Gastroesophageal sphincter (tissue), 4 donors: ENCODE results near the gene SHOC2. TPM values are rescaled to one million over a fixed set of nuclear protein-coding genes. Genes with fewer than 3 reads are reported as not detected.

Experiments
- ATAC-seq: fragments of 150-250 bp; one replicate; pipeline ENCODE4 v1.9.1; 2016; ENCODE audit warnings: mild to moderate bottlenecking, moderate library complexity
- H3K27ac ChIP-seq, 4 donors: fragments of 200-600 bp; sonication (generic) in 3 of 4; 1 replicate in 3 of 4; 2 replicates in 1 of 4; pipeline ENCODE4 v1.5.1; 2016 to 2019
- H3K27me3 ChIP-seq: fragments of 200-600 bp; sonication (generic); one replicate; pipeline ENCODE4 v1.5.1; 2019
- H3K36me3 ChIP-seq, 2 donors: fragments of 200-600 bp; sonication (generic); one replicate each; pipeline ENCODE4 v1.5.1; 2019; ENCODE audit warnings: control low read depth in 1 of 2
- H3K4me1 ChIP-seq, 3 donors: fragments of 200-600 bp; sonication (generic); 1 replicate in 2 of 3; 2 replicates in 1 of 3; pipeline ENCODE4 v1.5.1; 2016 to 2019; ENCODE audit warnings: control low read depth in 2 of 3
- H3K4me3 ChIP-seq, 2 donors: fragments of 200-600 bp; sonication (generic); one replicate each; pipeline ENCODE4 v1.5.1; 2019; ENCODE audit warnings: mild to moderate bottlenecking in 1 of 2, moderate library complexity in 1 of 2
- H3K9me3 ChIP-seq, 3 donors: fragments of 200-600 bp; sonication (generic); one replicate each; pipeline ENCODE4 v1.5.1; 2017 to 2019; ENCODE audit warnings: control low read depth in 2 of 3
- CTCF ChIP-seq, 4 experiments: fragments of 200-600 bp in 2 of 4; fragments of 450-650 bp in 2 of 4; sonication (generic) in 1 of 4; IDR thresholded peaks; one replicate each; pipeline ENCODE4 v1.5.1; 2017 to 2019; ENCODE audit warnings: antibody characterized with exemption in 4 of 4, mild to moderate bottlenecking in 2 of 4, moderate library complexity in 2 of 4
- EP300 ChIP-seq: sonication (generic); formaldehyde crosslinking; IDR thresholded peaks from one replicate; pipeline ENCODE4 v1.6.1; 2017; ENCODE audit warnings: antibody characterized with exemption, mild to moderate bottlenecking
- POLR2A ChIP-seq, 2 donors: fragments of 450-650 bp; IDR thresholded peaks; one replicate each; pipeline ENCODE4 v1.6.1; 2017; ENCODE audit warnings: antibody characterized with exemption in 2 of 2, mild to moderate bottlenecking in 2 of 2, moderate library complexity in 1 of 2
- POLR2AphosphoS5 ChIP-seq: sonication (generic); formaldehyde crosslinking; IDR thresholded peaks from one replicate; pipeline ENCODE4 v1.6.1; 2017; ENCODE audit warnings: antibody characterized with exemption
- WGBS, 2 donors: methylation state at CpG; one replicate each; pipeline ENCODE4 v1.1.5; 2018; ENCODE audit warnings: low coverage in 1 of 2; 5-methylcytosine and 5-hydroxymethylcytosine counted together
- total RNA-seq, 4 donors: library from RNA; depleted of rRNA; stranded (reverse); fragments of >200 nt; gene quantifications; one replicate each; pipeline ENCODE4 v1.1.0, GENCODE V29; 2016

Gene SHOC2
- total RNA-seq, 4 donors from 2014 or later, result 50.5 to 66.0 (median 58.4) TPM

- TF ChIP-seq POLR2AphosphoS5 (no peak), EP300 (no peak), CTCF (IDR thresholded peaks at IDR 0.05) (no peak), POLR2A (IDR thresholded peaks at IDR 0.05) (no peak)
- Histone ChIP-seq H3K27ac (no peak overlapping the region), H3K9me3 (no peaks in the 10 kb centered on the region), H3K4me1 (no peaks in the 10 kb centered on the region), H3K4me3 (no peak overlapping the region), H3K36me3 (peaks cover 0 to 3% of the 10 kb centered on the region in 2 donors), H3K27me3 (no peaks in the 10 kb centered on the region)
- 100% methylated on average over 3 to 5 of the region's 6 CpGs for WGBS, 2 donors
- ATAC-seq, result no peak
These were observed 76.9 kb downstream of the SHOC2 start for GRCh38 chr10:110996256-110996655.

- no peak overlapping the region for H3K27ac ChIP-seq
- no peaks in the 10 kb centered on the region for H3K27me3 ChIP-seq
- H3K4me3 ChIP-seq, result no peak overlapping the region
- H3K36me3 ChIP-seq, result peaks cover 0 to 47% of the 10 kb centered on the region in 2 donors
- no peak for ATAC-seq
- H3K9me3 ChIP-seq, result no peaks in the 10 kb centered on the region
- TF ChIP-seq POLR2A (IDR thresholded peaks at IDR 0.05), result no peak
- no peak for TF ChIP-seq POLR2AphosphoS5
- no peak for TF ChIP-seq EP300
- TF ChIP-seq CTCF (IDR thresholded peaks at IDR 0.05), result no peak
- no peaks in the 10 kb centered on the region for H3K4me1 ChIP-seq
- WGBS, 2 donors, result 100% methylated on average over 1 of the region's 1 CpG
These were observed 84.6 kb downstream of the SHOC2 start for GRCh38 chr10:111004016-111004415.

GRCh38 chr10:111007486-111007885, 88.1 kb downstream of the SHOC2 start:
- 88 to 98% methylated on average over 2 of the region's 2 CpGs for WGBS, 2 donors

GRCh38 chr10:111015181-111015580, 95.8 kb downstream of the SHOC2 start:
- TF ChIP-seq CTCF (IDR thresholded peaks at IDR 0.05) (no peak), POLR2A (IDR thresholded peaks at IDR 0.05) (no peak), POLR2AphosphoS5 (no peak), EP300 (no peak)
- no peak for ATAC-seq
- WGBS, 2 donors, result 67 to 91% methylated on average over 1 of the region's 1 CpG
- H3K9me3 ChIP-seq, result no peaks in the 10 kb centered on the region
- H3K4me1 ChIP-seq, result no peaks in the 10 kb centered on the region
- peaks cover 1 to 60% of the 10 kb centered on the region in 2 donors for H3K36me3 ChIP-seq
- H3K27me3 ChIP-seq, result no peaks in the 10 kb centered on the region
- no peak overlapping the region for H3K27ac ChIP-seq
- no peak overlapping the region for H3K4me3 ChIP-seq

More at GRCh38 chr10:111007486-111007885, 88.1 kb downstream of the SHOC2 start:
- no peaks in the 10 kb centered on the region for H3K27me3 ChIP-seq
- no peaks in the 10 kb centered on the region for H3K9me3 ChIP-seq
- H3K36me3 ChIP-seq, result peaks cover 3 to 66% of the 10 kb centered on the region in 2 donors
- H3K4me1 ChIP-seq, result no peaks in the 10 kb centered on the region
- H3K4me3 ChIP-seq, result no peak overlapping the region
- no peak overlapping the region for H3K27ac ChIP-seq
- no peak for ATAC-seq
- TF ChIP-seq POLR2A (IDR thresholded peaks at IDR 0.05), result no peak
- TF ChIP-seq EP300, result no peak
- TF ChIP-seq CTCF (IDR thresholded peaks at IDR 0.05), result no peak

- 45 to 63% methylated on average over 2 of the region's 2 CpGs for WGBS, 2 donors
- Histone ChIP-seq H3K4me1 (no peaks in the 10 kb centered on the region), H3K27ac (no peak overlapping the region), H3K4me3 (no peak overlapping the region), H3K27me3 (no peaks in the 10 kb centered on the region), H3K36me3 (peaks cover 0 to 58% of the 10 kb centered on the region in 2 donors), H3K9me3 (no peaks in the 10 kb centered on the region)
- no peak for TF ChIP-seq CTCF (IDR thresholded peaks at IDR 0.05)
- TF ChIP-seq POLR2AphosphoS5, result no peak
- no peak for TF ChIP-seq POLR2A (IDR thresholded peaks at IDR 0.05)
- TF ChIP-seq EP300, result no peak
- ATAC-seq, result no peak
These were observed 97.7 kb downstream of the SHOC2 start for GRCh38 chr10:111017098-111017497.
